NB4 (cell line): Measurements from ENCODE around the gene LAT.
A peak's percentile ranks its signal among the peaks of the same experiment; 100 is the strongest.

ENCODE experiments used
- DNase-seq: peaks from one replicate; pipeline ENCODE4 v3.0.0; 2010; ENCODE audit warnings: low read depth
- H3K4me3 ChIP-seq: one replicate; pipeline ENCODE4 v1.5.1; 2011; ENCODE audit warnings: mild to moderate bottlenecking, low read depth, low read length, moderate library complexity
- MYC ChIP-seq: IDR thresholded peaks from 2 replicates; pipeline ENCODE4 v1.6.1; 2011; ENCODE audit warnings: low read depth, low read length
- POLR2A ChIP-seq: IDR thresholded peaks from 2 replicates; pipeline ENCODE4 v1.6.1; 2011; ENCODE audit warnings: mild to moderate bottlenecking; ENCODE audit not compliant: insufficient read length; ENCODE audit errors: extremely low read depth
- TF ChIP-seq, protein P1 (sequence below): IDR thresholded peaks from one replicate; pipeline ENCODE4 v1.5.1; 2012; ENCODE audit warnings: low read depth, low read length
- TF ChIP-seq, protein P2 (sequence below): IDR thresholded peaks from 2 replicates; pipeline ENCODE4 v1.6.1; 2011; ENCODE audit warnings: low read depth, low read length

The LAT gene

DNA sequence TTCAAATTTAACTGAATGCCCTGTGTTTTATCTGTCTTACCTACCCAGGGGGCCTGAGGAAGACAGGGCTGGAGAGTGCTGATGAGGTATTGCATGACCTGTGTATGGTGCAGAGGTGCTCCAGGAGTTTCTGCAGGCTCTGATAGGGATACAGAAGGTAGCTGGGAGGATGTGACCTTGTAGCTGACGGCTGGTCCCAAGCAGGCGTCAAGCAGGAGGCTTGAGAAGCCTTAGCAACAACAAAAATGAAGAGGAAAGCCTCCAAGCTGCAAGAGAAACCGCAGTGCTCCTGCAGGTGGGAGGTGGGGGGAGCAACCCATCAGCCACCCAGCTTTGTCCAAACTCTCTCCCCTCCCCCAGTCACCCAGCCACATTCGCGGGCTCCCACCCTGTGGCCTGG is 40.4 kb downstream of the LAT start:
- H3K4me3 ChIP-seq: no peak overlapping the region
- TF ChIP-seq, protein P1, sequence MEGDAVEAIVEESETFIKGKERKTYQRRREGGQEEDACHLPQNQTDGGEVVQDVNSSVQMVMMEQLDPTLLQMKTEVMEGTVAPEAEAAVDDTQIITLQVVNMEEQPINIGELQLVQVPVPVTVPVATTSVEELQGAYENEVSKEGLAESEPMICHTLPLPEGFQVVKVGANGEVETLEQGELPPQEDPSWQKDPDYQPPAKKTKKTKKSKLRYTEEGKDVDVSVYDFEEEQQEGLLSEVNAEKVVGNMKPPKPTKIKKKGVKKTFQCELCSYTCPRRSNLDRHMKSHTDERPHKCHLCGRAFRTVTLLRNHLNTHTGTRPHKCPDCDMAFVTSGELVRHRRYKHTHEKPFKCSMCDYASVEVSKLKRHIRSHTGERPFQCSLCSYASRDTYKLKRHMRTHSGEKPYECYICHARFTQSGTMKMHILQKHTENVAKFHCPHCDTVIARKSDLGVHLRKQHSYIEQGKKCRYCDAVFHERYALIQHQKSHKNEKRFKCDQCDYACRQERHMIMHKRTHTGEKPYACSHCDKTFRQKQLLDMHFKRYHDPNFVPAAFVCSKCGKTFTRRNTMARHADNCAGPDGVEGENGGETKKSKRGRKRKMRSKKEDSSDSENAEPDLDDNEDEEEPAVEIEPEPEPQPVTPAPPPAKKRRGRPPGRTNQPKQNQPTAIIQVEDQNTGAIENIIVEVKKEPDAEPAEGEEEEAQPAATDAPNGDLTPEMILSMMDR: no peak
- TF ChIP-seq POLR2A (no peak), MYC (no peak)
- TF ChIP-seq, protein P2, sequence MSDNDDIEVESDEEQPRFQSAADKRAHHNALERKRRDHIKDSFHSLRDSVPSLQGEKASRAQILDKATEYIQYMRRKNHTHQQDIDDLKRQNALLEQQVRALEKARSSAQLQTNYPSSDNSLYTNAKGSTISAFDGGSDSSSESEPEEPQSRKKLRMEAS: no peak
- no peak for DNase-seq

DNA sequence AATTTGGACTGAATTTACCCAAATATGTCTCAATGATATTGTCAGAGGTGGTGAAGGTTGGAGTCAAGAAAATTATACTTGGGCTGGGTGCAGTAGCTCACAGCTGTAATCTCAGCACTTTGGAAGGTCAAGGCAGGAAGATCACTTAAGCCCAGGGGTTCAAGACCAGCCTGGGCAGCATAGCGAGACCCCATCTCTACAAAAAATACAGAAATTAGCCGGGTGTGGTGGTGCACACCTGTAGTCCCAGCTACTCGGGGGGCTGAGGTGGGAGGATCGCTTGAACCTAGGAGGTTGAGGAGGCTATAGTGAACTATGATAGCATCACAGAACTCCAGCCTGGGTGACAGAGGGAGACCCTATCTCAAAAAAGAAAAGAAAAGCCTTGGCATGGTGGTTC is 40.9 kb downstream of the LAT start:
- no peak for TF ChIP-seq POLR2A
- TF ChIP-seq, protein P2: no peak
- H3K4me3 ChIP-seq: no peak overlapping the region
- no peak for DNase-seq

DNA sequence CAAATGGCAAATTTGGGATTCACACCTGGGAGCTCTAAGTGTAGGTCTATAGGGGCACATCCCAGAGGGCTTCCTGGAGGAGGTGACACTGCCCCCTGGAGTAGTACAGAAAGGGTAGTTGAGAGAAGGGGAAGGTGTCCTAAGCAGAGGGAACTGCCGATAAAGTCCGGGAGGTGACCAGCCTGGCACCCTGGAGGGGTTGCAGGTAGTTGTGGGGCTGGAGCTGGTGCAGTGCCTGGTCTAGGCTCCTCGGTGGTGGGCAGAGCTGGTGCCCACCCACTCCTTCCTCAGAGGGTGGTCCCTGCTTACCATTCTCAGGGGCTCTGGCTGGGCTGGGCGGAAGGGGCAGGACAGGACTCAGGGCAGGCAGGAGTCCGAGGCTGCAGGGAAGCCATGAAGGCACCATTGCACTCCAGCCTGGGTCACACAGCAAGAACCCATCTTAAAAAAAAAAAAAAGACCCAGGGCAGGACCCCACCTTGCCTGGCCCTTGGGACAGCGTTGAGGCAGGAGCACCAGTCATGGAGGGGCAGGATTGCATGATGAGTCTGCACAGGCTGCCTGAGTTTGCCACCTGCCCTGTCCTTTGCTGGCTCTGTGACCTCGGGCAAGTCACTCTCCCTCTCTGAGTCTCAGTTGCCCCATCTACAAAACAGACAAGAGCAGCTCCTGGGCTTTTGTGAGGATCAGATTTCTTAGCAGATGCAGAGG is 43.8 kb downstream of the LAT start:
- no peak for DNase-seq
- no peak overlapping the region for H3K4me3 ChIP-seq
- TF ChIP-seq, protein P1: no peak
- TF ChIP-seq, protein P2: no peak
- no peak for TF ChIP-seq POLR2A
- no peak for TF ChIP-seq MYC

DNA sequence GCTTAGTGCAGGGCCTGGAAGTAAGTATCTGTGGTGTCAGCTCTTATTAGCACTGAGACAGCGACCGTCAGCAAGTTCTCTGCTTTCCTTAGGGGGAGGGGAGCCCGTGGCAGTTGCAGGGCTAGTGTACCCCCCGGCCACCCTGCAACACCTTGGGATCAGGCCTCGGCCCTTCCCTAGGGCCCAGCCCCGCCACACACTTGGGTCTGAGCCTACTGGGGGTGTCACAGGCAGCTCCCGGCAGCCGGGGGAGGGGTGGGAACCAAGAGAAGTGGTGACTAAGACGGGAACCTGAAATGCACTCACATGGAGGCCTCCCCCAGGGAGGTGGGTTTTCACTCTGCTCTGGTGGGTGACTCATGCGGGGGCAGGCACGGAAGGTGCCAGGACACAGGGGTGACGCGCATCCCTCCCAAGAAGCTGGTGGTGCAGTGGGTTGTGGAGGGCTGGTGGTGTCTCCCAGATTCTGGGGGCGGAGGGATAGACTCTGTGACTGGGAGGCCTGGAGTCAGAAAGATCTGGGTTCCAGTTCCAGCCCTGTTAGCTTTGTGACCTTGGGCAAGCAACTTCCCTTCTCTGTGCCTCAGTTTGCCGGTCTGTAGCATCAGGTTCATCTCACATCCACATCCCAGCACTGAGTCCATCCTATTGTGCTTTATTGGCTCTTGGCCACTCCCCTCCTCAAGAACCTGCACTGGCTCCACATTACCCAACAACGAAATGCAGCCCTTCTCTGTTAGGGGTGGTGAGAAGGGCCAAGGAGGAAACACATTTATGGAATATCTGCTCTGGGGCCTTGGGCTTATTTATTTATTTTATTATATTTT is 44.5 kb downstream of the LAT start:
- H3K4me3 ChIP-seq: no peak overlapping the region
- DNase-seq: peak; percentile 97
- no peak for TF ChIP-seq MYC
- TF ChIP-seq, protein P2: peak; percentile 39; the same call in 1 of the 2 replicates
- TF ChIP-seq, protein P1: no peak

DNA sequence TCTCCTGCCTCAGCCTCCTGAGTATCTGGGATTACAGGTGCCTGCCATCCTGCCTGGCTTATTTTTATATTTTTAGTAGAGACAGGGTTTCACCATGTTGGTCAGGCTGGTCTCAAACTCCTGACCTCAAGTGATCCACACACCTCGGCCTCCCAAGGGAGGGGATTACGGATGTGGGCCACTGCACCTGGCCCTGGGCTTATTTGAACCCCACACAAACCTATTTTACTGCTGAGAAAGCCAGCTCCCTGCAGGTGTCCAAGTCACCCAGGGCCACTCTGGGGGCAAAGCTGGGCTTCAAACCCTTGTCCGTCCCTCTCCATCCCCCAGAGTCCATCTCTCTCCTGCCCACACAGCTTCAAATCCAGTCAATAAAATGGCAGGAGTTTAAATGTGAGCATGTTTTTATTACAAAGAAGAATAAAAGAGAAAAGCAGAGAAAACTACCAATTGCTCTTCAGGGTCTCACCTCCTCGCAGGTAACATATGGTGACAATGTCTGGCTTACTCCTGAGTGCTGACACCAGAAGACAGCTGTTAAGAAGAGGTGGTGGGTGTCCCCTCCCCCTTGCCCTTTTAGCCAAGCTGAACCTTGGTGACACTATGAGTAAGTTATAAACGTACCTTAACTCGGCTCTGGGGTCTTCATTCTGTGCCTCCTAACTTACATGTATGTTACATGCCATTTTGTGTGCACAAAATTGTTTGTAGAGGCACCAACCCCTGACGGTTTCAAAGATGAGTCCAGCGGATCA is 45.4 kb downstream of the LAT start:
- H3K4me3 ChIP-seq: no peak overlapping the region
- DNase-seq: no peak
- TF ChIP-seq POLR2A (no peak), MYC (no peak)
- TF ChIP-seq, protein P1: no peak
